ENCODE data around the gene IL6R.

IL6R gene

DNA sequence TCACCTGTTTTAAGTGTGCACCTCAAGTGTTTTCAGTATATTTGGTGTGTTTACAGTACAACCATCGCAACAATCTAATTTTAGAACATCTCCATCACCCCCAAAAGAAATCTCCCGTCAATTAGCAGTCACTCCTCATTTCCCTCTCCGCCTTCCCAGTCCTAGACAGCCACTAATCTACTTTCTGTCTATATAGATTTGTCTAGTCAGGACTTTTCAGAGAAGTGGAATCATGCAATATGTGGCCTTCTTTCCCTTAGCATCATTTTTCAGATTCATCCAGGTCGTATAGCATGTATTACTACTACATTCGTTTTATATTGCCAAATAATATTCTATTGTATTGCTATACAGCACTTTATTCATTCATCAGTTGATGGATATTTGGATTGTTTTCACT lies 98.8 kb downstream of the IL6R start:
- no peak for DNase-seq

DNA sequence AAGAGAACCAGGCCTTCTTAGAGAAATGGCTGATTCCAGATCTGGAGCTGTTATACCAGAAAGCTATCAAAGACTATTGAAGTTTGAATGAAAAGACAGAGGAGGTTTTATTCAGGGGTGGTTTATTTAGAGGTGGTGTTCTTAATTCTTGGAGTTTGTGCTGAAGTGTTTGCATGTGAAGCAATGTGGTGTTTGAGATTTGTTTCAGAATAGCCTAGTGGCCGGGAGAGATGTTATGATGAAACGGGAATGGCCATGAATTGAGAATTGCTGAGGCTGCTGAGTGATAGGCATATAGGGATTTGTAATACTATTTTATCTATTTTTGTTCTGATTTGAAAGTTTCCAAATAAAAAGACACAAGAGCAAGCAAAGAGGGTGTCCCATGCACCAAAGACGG lies 107.6 kb downstream of the IL6R start:
- no peak for DNase-seq

DNA sequence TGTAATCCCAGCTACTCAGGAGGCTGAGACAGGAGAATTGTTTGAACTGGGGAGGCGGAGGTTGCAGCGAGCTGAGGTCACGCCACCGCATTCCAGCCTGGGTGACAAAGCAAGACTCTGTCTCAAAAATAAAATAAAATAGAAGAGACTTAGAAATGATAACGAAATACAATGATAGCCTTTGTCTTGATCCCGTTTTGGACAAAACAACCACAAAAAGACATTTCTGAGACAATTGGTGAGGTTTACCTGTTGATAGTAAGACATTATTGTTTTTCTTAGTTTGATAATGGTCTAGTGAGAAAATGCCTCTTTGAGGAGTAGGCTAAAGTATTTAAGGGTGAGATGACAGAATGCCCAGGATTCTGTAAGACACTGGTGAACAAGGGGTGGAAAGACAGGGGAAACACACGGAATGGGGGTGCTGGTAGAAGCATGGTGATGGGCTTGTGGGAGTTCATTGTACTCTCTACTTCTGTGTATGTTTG lies 109.0 kb downstream of the IL6R start:
- no peak for DNase-seq

DNA sequence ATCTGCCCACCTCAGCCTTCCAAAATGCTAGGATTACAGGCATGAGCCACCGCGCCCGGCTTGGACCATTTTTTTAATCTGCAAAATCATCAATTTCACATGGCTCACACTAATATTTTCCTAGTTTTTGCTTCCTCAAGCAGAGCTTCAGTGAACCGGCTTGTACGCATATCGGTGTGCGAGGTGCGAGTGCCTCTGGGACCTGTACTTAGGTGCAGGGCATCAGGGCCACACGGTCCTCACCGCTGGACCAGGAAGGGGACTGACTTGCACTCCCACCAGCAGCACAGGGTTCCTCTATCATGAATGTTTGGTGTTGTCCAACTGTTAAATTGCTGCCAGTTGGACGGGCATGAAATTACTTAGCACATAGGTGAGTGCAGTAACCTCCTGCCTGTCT lies 112.5 kb downstream of the IL6R start:
- DNase-seq: no peak

Measured in amygdala (tissue), 56 donors.